Stimulated activated CD8-positive, alpha-beta memory T cell treated with anti-CD3 and anti-CD28 coated beads, Interleukin-2, amount 100 ng/mL, for 1 hour (primary cell): ENCODE measurements around the gene DSCAML1.

Experiments used
- DNase-seq, 2 donors: peaks; one replicate each; pipeline ENCODE4 v3.0.0-alpha.2; 2020; ENCODE audit warnings: low read depth in 2 of 2

DSCAML1 gene

DNA sequence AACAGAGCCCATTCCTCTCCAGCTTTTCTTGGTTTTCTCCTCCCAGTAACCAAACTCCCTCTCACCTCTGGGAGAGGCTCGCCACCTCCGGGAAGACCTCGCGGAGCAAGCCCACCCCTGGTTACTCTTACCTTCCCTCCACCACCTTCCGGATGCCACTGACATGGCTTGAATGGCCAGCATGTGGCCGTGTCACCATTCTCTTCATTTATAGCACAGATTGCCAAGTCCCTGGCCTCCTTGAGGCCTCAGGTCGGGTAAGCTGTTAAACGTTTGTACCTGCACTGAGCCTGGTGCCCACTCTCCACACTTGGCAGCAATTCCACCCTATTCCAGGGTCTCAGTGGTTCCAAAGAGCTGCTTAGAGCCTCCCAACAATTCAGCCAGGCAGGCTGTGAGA is 35.5 kb upstream of the DSCAML1 start:
- no peak for DNase-seq

DNA sequence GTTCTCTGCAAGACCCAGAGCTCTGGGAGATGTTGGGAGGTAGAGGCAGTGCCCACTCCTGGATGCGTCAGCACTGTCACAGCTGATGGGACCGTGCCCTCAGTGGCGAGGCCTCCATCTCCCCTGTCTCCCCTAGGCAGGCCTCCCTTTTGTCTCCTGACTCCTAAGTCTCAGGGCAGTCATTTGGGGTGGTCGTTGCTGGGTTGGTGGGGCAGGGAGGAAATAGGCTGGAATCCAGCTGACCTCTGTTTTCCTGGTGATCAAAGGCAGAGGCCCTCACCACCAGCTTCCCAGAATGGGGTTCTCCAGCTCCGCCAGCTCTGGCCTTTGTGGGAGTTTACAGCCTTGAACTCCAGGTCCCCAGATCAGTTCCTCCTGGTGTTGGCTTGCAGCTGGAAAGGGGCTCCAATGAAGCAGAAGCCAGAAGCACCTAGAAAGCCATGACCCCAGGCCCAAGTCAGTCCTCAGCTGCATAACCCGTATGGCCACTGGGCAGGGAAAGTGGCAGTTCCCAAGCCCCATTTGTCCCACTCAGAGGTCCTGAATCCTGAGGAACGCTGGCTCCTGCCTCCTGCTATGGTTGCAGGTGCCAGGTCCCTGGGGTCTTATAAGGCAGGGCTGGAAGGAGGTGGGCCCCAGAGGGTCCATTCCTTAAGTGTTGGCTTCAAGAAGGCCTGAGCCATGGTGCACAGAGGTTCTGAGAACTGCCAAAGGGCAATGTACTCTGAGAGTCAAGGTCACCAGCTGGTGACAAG is 34.8 kb upstream of the DSCAML1 start:
- DNase-seq, result no peak

DNA sequence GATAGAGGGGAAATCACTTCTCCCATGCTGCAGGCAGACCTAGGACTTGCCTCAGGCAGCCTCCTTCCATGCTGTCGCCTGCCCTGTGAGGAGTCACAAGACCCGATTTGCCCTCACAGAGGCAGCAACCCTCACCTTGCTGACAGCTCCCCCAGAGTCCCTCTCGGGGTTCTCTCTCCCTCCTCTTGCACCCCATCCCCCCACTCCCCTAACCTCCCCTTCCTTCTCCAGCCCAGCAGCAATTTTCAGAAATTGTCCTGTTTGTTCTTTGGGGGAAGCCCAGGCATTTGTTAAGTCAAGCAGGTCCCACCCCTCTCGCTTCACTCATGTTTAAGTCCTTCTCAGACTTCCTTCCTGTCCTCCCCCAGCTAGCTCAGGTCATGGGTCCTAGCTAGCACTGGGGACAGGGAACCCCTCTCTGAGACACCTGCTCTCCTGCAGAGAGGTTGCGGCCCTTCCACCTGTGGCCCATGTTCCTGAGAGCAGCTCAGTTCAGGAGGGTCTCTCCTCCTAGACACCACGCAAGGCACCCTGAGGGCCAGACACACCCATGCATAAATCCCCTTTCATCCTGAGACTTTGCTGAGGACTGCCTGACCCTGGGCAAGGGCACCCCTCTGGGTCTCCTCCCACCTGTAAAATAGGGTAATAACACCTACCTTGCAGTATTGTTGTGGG is 33.8 kb upstream of the DSCAML1 start:
- DNase-seq, result no peak

DNA sequence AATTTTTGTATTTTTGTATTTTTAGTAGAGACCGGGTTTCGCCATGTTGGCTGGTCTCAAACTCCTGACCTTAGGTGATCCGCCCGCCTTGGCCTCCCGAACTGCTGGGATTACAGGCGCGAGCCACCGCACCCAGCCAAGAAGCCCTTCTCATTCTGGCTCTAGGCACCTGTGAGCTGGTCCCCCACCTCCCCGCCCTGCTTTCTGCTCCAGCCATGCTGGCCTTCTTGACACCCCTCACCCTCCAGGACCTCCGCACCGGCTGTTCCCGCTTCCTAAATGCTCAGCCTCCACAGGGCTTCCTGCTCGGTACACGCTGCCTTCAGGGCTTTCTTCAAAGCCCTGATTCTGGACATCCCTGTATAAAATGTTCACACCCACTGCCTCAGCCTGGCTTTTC is 33.1 kb upstream of the DSCAML1 start:
- DNase-seq, result no peak

DNA sequence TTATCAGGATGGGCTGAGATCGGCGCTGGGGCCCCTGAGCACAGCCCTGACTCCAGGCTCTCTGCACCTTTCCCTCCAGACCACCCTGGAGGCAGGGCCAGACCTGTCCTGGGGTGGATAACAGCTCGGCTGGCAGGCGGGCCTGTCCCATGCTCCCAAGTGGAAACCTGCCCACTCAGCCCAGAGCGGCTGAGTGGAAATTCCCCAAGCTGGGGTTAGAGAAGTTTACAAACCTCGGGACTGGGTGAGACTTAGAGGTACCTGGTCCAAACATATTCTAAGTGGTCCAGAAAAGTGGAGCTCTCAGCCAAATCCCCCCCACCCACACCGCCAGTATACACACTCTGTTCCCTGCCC is 32.3 kb upstream of the DSCAML1 start:
- no peak for DNase-seq

DNA sequence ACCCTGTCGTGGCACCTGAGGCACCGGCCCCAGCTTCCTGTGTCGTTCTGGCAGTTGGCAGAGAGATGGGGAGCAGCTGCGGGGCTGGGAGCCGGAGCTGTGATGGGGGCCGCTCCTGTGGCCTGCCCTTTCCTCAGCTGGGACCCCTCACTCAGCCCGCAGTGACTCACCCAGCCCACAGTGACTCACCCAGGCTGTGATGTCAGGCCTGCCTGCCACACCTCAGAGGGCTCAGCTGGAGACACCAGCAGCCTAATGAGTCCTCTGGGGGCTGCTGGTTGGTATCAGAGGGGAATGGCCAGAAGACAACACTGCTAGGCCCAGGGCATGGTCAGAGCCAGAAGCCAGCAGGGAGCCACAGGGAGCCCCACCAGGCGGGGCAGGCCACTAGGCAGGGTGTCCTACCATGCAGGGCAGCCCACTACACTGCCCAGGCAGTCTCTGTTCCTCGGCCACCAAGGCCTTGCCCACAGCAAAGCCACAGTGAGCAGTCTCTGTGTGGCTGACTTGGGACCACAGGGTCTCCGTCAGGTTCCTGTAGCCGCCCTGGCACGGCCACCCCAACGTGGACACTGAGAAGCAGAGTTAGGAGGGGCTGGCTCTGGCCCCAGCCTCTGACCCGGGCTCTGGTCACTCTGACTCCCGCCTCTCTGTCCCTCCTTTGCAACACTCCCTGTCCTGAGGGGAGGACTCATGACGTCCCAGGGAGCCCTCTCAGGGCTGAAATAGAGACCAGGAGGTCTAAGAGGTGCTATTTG is 31.8 kb upstream of the DSCAML1 start:
- peak; percentile 82 to 87 for DNase-seq

DNA sequence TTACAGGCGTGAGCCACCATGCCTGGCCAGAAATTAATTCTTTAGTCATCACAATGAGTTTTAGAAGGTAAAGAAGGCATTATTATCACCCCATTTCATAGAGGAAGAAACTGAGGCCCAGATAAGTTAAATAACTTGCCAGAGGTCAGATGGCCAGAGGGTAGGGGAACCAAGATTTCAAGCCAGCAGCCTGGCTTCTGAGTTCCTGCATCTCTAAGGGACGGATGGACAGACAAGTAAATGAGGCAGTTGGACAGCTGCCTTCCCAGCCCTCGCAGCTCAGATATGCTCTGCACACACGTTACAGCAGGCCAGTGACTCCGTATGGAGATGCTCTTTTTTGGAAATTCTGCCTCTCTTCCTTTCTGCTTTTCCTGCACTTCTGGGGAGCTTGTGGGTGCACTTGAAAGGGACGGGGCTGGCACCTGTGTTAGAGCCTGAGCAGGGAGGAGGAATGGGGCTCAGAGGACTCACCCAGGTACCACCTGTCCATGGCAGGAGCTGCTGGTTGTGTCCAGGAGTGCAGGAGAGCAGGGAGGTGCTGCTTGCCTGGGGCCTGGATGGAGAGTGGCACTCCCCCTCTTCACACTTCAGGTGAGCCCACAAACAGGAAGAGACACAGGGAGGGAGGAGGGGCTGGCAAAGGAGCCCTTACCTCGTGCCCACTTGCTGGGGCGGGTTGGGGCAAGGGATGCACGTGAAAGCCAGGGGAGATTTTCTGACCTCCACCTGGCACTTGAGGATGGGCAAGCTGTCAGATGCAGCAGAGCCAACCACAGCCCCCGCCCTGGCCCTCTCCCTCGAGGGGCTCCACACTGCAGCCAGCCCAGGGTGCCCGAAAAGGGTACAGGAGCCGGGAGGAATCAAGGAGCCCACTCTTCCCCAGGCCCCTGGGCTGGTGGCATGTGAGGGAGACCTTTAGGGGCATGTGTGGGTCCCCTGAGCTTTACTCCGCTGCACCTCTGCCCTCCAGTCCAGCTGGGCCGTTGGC is 30.8 kb upstream of the DSCAML1 start:
- no peak for DNase-seq

DNA sequence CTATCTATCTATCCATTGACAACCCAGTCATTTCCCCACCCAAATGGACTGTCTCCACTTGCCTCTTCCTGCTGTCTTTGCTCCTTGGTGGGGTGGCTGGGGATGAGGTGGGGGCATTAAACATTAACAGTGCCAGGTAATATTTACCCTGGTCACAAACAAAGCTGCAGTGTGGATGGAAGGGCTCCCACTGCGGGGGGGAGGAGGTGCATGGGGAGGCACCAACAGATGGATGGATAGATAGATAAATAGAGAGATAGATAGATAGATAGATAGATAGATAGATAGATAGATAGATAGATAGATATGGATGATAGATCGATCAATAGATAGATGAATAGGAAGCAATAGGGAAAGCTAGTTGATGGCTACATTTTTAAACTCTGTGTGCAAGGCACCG is 29.8 kb upstream of the DSCAML1 start:
- DNase-seq, result no peak

DNA sequence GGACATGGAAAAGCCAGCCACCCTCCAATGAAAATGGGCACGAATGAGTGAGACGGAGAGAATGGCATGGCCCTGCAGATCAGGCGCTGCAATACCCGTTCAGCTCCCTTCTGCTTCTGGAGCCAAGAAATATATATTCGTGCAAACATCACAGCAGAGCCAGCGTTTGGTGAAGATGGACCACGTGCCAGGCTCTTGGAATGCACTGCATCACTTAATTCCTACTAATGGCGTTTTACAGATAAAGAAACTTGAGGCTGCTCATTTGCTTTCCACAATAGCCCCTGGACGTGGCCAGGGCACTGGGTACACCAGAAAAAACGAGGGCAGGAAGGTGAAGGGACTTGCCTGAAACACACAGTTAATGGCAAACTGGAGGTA is 29.2 kb upstream of the DSCAML1 start:
- no peak for DNase-seq

DNA sequence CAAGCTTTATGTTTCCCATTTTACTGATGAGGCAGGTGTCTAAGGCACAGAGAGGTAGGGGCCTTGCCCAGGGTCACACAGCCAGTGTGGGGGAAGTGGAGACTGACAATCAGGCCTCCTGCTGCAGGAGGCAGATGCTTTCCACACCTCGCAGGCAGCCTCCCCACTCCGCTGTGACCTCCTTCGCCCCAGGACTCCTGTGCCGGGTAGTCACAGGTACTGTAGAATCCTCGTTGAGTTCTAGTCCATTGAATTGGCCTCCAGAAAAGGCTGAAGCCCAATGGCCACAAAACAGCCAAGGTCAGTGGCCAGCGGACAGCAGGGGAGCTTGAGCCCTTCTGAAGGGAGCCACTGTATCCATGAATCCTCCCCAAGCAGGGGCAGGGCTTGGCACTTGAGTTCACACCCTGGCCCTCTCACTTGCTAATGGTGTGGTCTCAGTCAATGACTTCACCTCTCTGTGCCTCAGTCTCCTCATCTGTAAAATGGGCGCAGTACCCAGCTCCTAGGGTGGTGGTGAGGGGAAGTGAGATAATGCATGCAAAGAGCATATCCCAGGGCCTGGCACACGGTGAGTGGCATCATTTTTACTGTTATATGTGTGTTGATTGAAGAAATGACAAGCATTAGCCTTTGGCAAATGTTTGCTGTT is 28.6 kb upstream of the DSCAML1 start:
- no peak for DNase-seq

DNA sequence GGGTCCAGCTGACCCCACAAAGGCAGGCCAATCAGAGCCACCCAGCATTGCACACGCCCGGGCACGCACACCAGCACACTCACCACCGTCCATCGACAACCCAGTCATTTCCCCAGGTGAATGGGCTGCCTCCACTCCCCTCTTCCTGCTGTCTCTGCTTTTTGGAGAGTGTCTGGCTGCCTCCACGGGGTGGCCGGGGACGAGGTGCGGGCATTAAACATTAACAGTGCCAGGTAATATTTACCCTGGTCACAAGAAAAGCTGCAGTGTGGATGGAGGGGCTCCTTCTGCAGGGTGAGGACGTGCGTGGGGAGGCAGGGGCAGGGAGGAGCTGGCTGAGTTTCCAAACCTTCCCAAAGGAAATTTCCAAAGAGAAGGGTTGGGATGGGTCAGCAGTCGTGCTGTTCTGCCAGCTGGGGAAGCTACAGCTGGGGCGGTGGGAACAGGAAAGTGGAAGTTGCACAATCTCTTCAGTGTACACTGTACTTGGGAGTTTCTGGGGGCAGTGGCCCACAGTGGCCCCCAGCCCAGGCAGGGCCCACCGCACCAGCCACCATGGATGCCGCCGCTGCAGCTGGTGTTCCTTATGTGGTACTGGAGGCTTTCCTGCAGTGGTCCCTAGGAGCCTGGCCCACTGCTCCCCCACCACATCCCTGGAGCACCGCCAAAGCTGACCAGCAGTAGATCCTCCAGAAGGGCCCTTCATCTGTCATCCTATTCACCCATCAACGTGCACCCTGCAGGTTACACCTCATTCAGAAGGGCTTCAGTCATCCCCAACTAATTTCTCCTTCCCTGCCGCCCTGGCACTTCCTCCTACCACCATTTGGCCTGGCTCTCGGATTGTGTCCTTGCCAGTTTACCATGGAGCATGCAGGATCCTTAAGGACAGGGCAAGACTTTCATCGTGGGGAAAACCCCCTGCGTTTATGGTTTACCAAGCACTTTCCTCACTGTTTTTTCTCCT is 27.8 kb upstream of the DSCAML1 start, which contains the start of gene FXYD2:
Gene FXYD2, minus strand, starts transcription at position 174 of the 967 bp plus-strand sequence. Its CDS starts 66 bp downstream, at position 108.
- no peak for DNase-seq

DNA sequence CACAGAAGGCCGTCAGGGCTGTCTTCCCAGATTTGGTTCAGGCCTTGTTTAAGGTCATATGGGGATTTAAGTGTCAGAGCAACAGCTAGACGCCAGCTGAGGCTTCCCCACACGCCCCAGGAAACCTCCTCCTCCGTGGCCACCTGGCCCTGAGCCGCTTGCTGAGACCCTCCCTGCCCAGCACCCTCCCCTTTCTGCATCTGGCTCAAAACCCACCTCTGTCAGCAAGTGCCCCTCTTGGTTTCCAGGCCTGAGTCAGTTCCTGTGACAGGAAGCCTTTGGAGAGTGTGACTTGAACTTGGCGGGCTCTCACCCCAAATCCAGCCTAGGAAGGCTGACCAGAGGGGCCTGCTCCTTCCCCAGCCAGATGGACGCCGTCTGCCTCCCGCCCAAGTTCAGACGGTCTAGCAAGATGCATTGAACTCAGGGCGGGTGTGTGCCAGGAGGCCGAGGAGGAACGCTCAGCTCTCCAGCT is 27.0 kb upstream of the DSCAML1 start:
- DNase-seq, result no peak

DNA sequence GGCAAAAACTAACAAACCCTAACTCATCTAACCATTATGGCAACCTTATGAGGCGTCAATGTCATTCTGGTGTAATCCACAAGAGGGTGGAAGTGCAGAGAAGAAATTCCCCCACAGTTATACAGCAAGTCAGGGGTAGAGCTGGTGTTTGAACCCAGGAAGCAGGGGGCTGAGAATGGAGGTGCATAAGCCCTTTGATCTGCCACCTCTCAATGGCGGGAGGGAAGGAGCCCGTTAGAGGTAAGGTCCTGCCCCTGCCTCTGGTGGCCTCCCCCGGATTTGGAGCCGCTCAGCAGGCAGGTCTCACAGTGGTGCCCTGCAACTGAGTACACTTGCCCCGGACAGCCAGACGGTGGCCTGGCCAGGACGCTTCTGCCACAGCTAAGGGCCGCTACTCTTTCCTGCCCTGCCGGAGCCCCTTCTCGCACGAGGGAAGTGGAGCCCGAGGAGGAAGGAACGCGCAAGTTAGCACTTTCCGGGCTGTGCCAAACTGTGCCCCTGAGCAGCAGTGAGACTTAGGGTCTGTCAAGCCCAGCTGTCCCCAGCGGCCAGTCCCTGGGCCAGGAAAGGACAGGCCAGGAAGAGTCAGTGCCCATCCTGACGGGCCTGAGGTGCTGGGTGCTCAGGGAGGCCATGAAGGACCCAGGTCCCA is 26.4 kb upstream of the DSCAML1 start:
- no peak for DNase-seq

DNA sequence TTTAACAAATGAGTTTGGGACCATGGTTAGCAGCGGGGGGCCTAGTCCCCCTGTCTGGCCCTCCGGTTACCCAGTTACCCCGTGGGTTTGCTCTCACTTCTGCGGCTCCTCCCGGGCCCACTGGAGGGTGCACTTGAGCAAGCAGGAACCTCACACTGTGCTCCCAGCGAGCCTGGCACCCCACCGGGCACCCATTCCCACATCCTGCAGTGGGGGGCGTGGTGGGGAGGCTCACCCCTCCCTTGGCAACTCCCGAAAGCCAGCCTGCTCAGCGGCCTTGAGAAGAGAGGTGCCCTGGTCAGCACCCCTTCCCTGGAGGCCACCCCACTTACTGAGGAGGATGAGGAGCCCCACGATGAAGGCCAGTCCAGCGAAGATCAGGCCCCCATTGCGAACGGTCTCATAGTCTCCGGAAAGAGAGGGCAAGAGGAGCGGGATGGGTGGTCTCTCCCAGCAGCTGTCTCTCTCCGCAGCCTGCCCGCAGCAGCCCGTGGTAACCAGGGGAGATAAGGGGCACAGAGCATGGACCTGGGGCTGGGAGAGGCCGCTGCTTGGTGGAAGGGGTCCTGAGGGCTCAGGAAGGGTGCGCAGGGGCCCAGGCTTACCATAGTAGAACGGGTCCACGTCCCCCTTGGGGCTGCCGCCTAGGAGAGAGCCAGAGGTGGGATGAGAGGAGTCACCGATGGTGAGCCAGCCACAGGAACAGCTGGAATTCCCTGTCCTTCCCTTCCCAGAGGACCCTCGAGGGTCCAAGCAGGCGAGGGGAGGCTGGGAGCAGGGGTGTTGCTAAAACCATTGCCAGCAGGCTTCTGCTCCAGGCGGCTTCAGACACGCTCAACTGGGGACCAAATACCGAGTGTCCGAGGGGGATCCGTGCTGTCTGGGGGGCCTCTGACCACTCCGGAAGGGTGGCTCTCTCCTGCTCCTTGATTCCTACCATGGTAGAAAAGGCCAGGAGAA is 25.3 kb upstream of the DSCAML1 start:
- DNase-seq, result no peak

DNA sequence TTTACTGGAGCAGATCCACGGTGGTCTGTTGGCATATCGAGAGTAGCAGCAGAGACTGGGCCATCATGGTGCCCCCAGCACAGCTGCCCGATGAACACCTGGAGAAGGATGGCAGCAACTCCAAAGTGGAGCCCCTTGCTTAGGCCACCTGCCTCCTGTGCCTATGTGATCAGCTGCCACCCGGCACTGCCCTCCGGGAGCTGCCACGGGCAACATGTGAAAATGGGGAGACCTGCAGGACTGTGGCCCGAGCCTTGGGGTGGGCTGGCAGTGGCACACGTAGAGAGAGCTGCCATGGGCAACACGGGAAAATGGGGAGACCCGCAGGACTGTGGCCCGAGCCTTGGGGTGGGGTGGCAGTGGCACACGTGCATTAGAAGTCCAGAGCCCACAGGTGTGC is 24.4 kb upstream of the DSCAML1 start:
- DNase-seq, result no peak

DNA sequence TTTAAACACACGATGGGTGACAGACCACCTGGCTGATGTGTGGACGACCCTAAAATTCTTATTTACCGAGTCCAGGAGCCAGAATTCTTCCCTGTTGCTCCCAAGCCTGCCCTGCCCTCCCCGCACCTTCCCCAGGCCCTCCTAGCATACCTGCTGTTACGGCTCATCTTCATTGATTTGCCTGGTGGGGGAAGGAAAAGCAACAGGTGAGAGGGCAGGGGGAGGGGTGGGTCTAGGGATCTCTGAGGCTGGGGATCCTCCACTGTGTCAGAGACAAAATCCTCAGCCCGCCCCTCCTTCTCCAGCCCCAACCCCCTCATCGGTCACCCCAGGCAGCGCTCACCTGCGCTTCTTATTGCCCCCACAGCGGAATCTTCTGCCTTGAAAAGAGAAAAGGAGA is 23.5 kb upstream of the DSCAML1 start:
- DNase-seq, result no peak

DNA sequence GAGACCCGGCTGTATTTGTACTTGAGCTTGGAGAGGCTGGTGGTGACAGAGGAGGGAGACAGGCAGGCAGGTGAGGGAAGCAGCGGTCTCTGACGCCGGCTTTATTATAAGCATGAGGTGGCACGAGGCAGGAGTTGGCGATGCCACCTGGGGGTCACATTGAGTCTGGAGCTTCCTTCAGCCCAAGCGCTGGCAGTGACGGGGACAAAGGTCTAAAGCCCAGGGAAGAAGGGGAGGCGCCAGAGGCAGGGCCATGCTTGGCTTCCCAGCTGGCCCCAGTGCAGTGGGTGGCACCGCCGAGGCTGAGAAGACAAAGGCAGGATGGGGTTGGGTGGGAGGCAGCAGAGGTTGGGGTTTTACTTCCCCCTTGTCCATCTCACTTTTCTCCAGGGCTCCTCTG is 23.1 kb upstream of the DSCAML1 start:
- no peak for DNase-seq
